Measurements from ENCODE around the gene RBP4. TPM values are rescaled to one million over a fixed set of nuclear protein-coding genes. Genes with fewer than 3 reads are reported as not detected.

Gene RBP4
- total and polyA plus RNA-seq, 9 donors, result 0.42 to 6.4 (median 2.0) TPM

- Histone ChIP-seq H3K9me3 (replicated peaks; ENCODE audit: control insufficient read depth, low read depth, low read length) (no peaks in the 10 kb centered on the region), H3K4me1 (ENCODE audit: control insufficient read depth, insufficient read depth, low read length) (peaks cover 5% of the 10 kb centered on the region), H3K4me3 (ENCODE audit: low read length) (no peak overlapping the region), H3K27ac (ENCODE audit: low read length) (no peak overlapping the region), H3K27me3 (ENCODE audit: control insufficient read depth, insufficient read depth, low read length) (peaks cover 48% of the 10 kb centered on the region), H3K36me3 (ENCODE audit: control insufficient read depth, insufficient read depth, low read length) (no peaks in the 10 kb centered on the region)
- WGBS (ENCODE audit: insufficient coverage), result 81% methylated on average over 2 of the region's 2 CpGs
- no peak for DNase-seq
Measured at GRCh38 chr10:93572606-93573005, 28.4 kb downstream of the RBP4 start.

GRCh38 chr10:93570383-93570782 is 30.7 kb downstream of the RBP4 start:
- no peak overlapping the region for H3K27ac ChIP-seq (ENCODE audit: low read length)
- peaks cover 68% of the 10 kb centered on the region for H3K27me3 ChIP-seq (ENCODE audit: control insufficient read depth, insufficient read depth, low read length)
- no peak overlapping the region for H3K4me3 ChIP-seq (ENCODE audit: low read length)
- H3K36me3 ChIP-seq (ENCODE audit: control insufficient read depth, insufficient read depth, low read length), result no peaks in the 10 kb centered on the region
- WGBS (ENCODE audit: insufficient coverage), result no CpG with 5 or more reads among the region's 3 CpGs
- H3K4me1 ChIP-seq (ENCODE audit: control insufficient read depth, insufficient read depth, low read length), result peaks cover 13% of the 10 kb centered on the region
- DNase-seq, result no peak
- no peaks in the 10 kb centered on the region for H3K9me3 ChIP-seq (replicated peaks; ENCODE audit: control insufficient read depth, low read depth, low read length)

- Histone ChIP-seq H3K36me3 (ENCODE audit: control insufficient read depth, insufficient read depth, low read length) (no peaks in the 10 kb centered on the region), H3K9me3 (replicated peaks; ENCODE audit: control insufficient read depth, low read depth, low read length) (no peaks in the 10 kb centered on the region), H3K4me3 (ENCODE audit: low read length) (no peak overlapping the region), H3K4me1 (ENCODE audit: control insufficient read depth, insufficient read depth, low read length) (peaks cover 13% of the 10 kb centered on the region), H3K27ac (ENCODE audit: low read length) (no peak overlapping the region), H3K27me3 (ENCODE audit: control insufficient read depth, insufficient read depth, low read length) (peaks cover 71% of the 10 kb centered on the region)
- 3% methylated on average over 18 of the region's 21 CpGs for WGBS (ENCODE audit: insufficient coverage)
- peak; percentile 10 for DNase-seq
Measured at GRCh38 chr10:93568105-93568390, 33.0 kb downstream of the RBP4 start.

- Histone ChIP-seq H3K27me3 (ENCODE audit: control insufficient read depth, insufficient read depth, low read length) (peaks cover 72% of the 10 kb centered on the region), H3K27ac (ENCODE audit: low read length) (no peak overlapping the region), H3K4me1 (ENCODE audit: control insufficient read depth, insufficient read depth, low read length) (peaks cover 13% of the 10 kb centered on the region), H3K36me3 (ENCODE audit: control insufficient read depth, insufficient read depth, low read length) (no peaks in the 10 kb centered on the region), H3K4me3 (ENCODE audit: low read length) (no peak overlapping the region), H3K9me3 (replicated peaks; ENCODE audit: control insufficient read depth, low read depth, low read length) (no peaks in the 10 kb centered on the region)
- 11% methylated on average over 15 of the region's 33 CpGs for WGBS (ENCODE audit: insufficient coverage)
- no peak for DNase-seq
Measured at GRCh38 chr10:93567277-93568104, 33.5 kb downstream of the RBP4 start.

GRCh38 chr10:93566435-93567276 is 34.4 kb downstream of the RBP4 start, which contains the start of gene FFAR4:
TSS of gene FFAR4 (plus strand) at chr10:93566665. CDS start at chr10:93566721, 56 bp downstream.
- H3K4me1 ChIP-seq (ENCODE audit: control insufficient read depth, insufficient read depth, low read length), result peaks cover 13% of the 10 kb centered on the region
- H3K4me3 ChIP-seq (ENCODE audit: low read length), result no peak within 1 kb of the TSS
- peak; percentile 5 for DNase-seq
- H3K27ac ChIP-seq (ENCODE audit: low read length), result no peak within 1 kb of the TSS
- H3K9me3 ChIP-seq (replicated peaks; ENCODE audit: control insufficient read depth, low read depth, low read length), result no peaks in the 10 kb centered on the region
- no peaks in the 10 kb centered on the region for H3K36me3 ChIP-seq (ENCODE audit: control insufficient read depth, insufficient read depth, low read length)
- peaks cover 66% of the 10 kb centered on the region for H3K27me3 ChIP-seq (ENCODE audit: control insufficient read depth, insufficient read depth, low read length)
- under 1% methylated on average over 84 of the region's 85 CpGs for WGBS (ENCODE audit: insufficient coverage)

- H3K36me3 ChIP-seq (ENCODE audit: control insufficient read depth, insufficient read depth, low read length), result no peaks in the 10 kb centered on the region
- 78% methylated on average over 1 of the region's 3 CpGs for WGBS (ENCODE audit: insufficient coverage)
- H3K9me3 ChIP-seq (replicated peaks; ENCODE audit: control insufficient read depth, low read depth, low read length), result no peaks in the 10 kb centered on the region
- DNase-seq, result peak; percentile 9
- H3K27me3 ChIP-seq (ENCODE audit: control insufficient read depth, insufficient read depth, low read length), result peaks cover 58% of the 10 kb centered on the region
- no peak overlapping the region for H3K4me3 ChIP-seq (ENCODE audit: low read length)
- H3K4me1 ChIP-seq (ENCODE audit: control insufficient read depth, insufficient read depth, low read length), result peaks cover 13% of the 10 kb centered on the region
- no peak overlapping the region for H3K27ac ChIP-seq (ENCODE audit: low read length)
Measured at GRCh38 chr10:93565446-93565845, 35.6 kb downstream of the RBP4 start.

- H3K27ac ChIP-seq (ENCODE audit: low read length), result no peak overlapping the region
- no peaks in the 10 kb centered on the region for H3K9me3 ChIP-seq (replicated peaks; ENCODE audit: control insufficient read depth, low read depth, low read length)
- peaks cover 18% of the 10 kb centered on the region for H3K27me3 ChIP-seq (ENCODE audit: control insufficient read depth, insufficient read depth, low read length)
- DNase-seq, result no peak
- no CpG with 5 or more reads among the region's 6 CpGs for WGBS (ENCODE audit: insufficient coverage)
- H3K36me3 ChIP-seq (ENCODE audit: control insufficient read depth, insufficient read depth, low read length), result no peaks in the 10 kb centered on the region
- no peaks in the 10 kb centered on the region for H3K4me1 ChIP-seq (ENCODE audit: control insufficient read depth, insufficient read depth, low read length)
- no peak overlapping the region for H3K4me3 ChIP-seq (ENCODE audit: low read length)
Measured at GRCh38 chr10:93560541-93560940, 40.5 kb downstream of the RBP4 start.

- Histone ChIP-seq H3K9me3 (replicated peaks; ENCODE audit: control insufficient read depth, low read depth, low read length) (no peaks in the 10 kb centered on the region), H3K27me3 (ENCODE audit: control insufficient read depth, insufficient read depth, low read length) (peaks cover 11% of the 10 kb centered on the region), H3K27ac (ENCODE audit: low read length) (no peak overlapping the region), H3K4me1 (ENCODE audit: control insufficient read depth, insufficient read depth, low read length) (no peaks in the 10 kb centered on the region), H3K4me3 (ENCODE audit: low read length) (no peak overlapping the region), H3K36me3 (ENCODE audit: control insufficient read depth, insufficient read depth, low read length) (no peaks in the 10 kb centered on the region)
- 96% methylated on average over 7 of the region's 9 CpGs for WGBS (ENCODE audit: insufficient coverage)
- no peak for DNase-seq
Measured at GRCh38 chr10:93559490-93559889, 41.5 kb downstream of the RBP4 start.

GRCh38 chr10:93554760-93555432 is 46.1 kb downstream of the RBP4 start:
- Histone ChIP-seq H3K4me3 (ENCODE audit: low read length) (no peak overlapping the region), H3K27ac (ENCODE audit: low read length) (no peak overlapping the region), H3K9me3 (replicated peaks; ENCODE audit: control insufficient read depth, low read depth, low read length) (no peaks in the 10 kb centered on the region), H3K36me3 (ENCODE audit: control insufficient read depth, insufficient read depth, low read length) (no peaks in the 10 kb centered on the region), H3K27me3 (ENCODE audit: control insufficient read depth, insufficient read depth, low read length) (peaks cover 2% of the 10 kb centered on the region), H3K4me1 (ENCODE audit: control insufficient read depth, insufficient read depth, low read length) (peaks cover 5% of the 10 kb centered on the region)
- WGBS (ENCODE audit: insufficient coverage), result 59% methylated on average over 9 of the region's 14 CpGs
- DNase-seq, result peak; percentile 67

- Histone ChIP-seq H3K4me3 (ENCODE audit: low read length) (no peak overlapping the region), H3K4me1 (ENCODE audit: control insufficient read depth, insufficient read depth, low read length) (peaks cover 5% of the 10 kb centered on the region), H3K27ac (ENCODE audit: low read length) (no peak overlapping the region), H3K9me3 (replicated peaks; ENCODE audit: control insufficient read depth, low read depth, low read length) (no peaks in the 10 kb centered on the region), H3K36me3 (ENCODE audit: control insufficient read depth, insufficient read depth, low read length) (no peaks in the 10 kb centered on the region), H3K27me3 (ENCODE audit: control insufficient read depth, insufficient read depth, low read length) (no peaks in the 10 kb centered on the region)
- no CpG with 5 or more reads among the region's 1 CpG for WGBS (ENCODE audit: insufficient coverage)
- no peak for DNase-seq
Measured at GRCh38 chr10:93554316-93554663, 46.7 kb downstream of the RBP4 start.
